SKM-1 treated with dmso at 0.1 percent for 144 hours (cell line): ENCODE measurements around the gene MAP3K2.
A peak's percentile ranks its signal among the peaks of the same experiment; 100 is the strongest.

ENCODE experiments used
- DNase-seq: peaks from one replicate; lab custom pipeline; 2025; ENCODE audit not compliant: unreplicated experiment; lab: John Stamatoyannopoulos, UW

MAP3K2 gene, protein sequence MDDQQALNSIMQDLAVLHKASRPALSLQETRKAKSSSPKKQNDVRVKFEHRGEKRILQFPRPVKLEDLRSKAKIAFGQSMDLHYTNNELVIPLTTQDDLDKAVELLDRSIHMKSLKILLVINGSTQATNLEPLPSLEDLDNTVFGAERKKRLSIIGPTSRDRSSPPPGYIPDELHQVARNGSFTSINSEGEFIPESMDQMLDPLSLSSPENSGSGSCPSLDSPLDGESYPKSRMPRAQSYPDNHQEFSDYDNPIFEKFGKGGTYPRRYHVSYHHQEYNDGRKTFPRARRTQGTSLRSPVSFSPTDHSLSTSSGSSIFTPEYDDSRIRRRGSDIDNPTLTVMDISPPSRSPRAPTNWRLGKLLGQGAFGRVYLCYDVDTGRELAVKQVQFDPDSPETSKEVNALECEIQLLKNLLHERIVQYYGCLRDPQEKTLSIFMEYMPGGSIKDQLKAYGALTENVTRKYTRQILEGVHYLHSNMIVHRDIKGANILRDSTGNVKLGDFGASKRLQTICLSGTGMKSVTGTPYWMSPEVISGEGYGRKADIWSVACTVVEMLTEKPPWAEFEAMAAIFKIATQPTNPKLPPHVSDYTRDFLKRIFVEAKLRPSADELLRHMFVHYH

GRCh38 chr2:127387655-127388422, at the start of gene MAP3K2:
TSS of gene MAP3K2 (minus strand) at chr2:127387975. CDS start at chr2:127343129, 44,846 bp downstream.
- peak; percentile 77 for DNase-seq

DNA sequence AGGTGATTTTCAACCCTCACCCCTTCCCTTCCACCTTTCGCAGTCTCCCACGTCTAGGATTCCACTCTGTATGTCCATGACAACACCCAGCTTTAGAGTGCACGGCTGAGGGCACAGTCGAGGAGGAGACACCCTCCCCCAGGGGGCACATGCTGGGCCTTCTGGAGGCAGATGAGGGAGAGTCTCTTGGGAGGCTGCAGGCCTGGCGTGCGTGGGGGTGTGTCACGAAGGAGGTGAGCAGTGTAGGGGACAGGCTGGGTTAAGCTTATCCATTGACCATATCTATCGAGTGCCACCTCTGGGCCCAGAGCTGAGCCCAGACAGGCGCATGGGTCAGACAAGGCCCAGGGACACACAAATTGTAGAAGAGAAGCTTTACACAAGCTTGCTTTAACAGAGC, 49.3 kb upstream of the MAP3K2 start:
- no peak for DNase-seq

DNA sequence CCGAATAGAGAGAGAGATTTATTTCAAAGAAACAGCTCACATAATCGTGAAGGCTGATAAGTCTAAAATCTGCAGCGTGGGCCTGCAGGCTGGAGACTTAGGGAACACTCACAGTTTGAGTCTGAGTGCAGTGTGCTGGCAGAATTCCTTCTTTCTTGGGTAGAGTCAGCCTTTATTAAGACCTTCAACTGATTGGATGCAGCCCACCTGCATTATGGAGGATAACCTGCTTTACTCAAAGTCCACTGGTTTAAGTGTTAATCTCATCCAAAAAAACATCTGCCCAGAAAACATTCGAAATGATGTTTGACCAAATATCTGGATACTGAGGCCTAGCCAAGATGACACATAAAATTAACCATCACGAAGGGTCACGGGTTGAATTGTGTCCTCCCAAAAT, 46.7 kb upstream of the MAP3K2 start:
- no peak for DNase-seq

DNA sequence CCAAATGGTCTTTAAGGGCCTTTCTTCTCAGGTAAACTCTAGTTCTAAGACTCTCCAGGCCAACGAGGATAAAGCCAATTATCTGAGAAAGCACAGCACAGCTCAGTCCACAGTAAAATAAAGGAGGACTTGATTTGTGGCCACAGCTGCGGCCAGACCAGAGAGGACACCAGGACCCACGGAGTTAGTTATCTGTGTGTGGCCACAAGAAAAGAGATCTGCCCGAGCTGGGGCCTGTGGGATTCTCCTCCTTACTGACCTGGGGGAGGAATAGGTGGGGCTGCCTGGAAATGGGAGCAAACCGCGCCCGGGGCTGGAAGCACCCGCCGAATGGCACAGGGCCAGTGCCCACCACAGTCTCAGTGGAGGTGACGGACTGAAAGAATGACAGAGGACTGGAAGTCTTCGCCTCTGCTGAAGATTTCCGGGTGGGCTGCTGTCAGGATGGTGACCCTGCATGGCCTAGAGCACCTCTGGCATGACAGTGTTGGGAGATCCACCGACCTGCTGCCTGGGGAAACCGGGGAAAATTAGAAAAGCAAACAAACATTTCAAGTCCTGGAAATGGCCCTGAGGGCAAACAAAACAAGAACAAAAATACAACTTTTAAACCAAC, 43.7 kb upstream of the MAP3K2 start:
- no peak for DNase-seq

DNA sequence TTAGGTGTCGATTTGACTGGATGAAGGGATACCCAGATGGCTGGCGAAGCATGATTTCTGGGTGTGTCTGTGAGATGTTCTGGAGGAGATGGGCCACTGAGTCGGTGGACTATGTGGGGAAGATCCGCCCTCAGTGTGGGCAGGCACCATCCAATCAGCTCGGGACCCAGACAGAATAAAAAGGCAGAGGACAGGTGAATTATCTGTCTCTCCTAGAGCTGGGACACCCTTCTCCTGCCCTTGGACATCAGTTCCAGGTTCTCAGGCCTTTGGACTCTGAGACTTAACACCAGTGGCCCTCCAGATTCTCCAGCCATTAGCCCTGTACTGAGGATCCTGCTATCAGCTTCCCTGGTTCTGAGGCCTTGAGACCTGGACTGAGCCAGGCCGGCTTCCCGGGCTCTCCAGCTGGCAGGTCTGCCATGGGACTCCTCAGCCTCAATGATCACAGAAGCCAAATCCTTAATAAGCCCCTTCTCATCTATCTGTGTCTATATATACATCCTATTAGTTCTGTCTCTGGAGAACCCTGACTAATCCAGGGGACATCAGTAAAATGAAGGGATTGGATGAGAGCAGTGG, 42.2 kb upstream of the MAP3K2 start:
- DNase-seq = no peak

GRCh38 chr2:127429291-127429690, 41.5 kb upstream of the MAP3K2 start:
- DNase-seq = no peak

DNA sequence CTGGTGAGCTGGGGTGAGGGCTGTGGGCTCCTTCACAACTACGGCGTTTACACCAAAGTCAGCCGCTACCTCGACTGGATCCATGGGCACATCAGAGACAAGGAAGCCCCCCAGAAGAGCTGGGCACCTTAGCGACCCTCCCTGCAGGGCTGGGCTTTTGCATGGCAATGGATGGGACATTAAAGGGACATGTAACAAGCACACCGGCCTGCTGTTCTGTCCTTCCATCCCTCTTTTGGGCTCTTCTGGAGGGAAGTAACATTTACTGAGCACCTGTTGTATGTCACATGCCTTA, 41.0 kb upstream of the MAP3K2 start:
- no peak for DNase-seq

DNA sequence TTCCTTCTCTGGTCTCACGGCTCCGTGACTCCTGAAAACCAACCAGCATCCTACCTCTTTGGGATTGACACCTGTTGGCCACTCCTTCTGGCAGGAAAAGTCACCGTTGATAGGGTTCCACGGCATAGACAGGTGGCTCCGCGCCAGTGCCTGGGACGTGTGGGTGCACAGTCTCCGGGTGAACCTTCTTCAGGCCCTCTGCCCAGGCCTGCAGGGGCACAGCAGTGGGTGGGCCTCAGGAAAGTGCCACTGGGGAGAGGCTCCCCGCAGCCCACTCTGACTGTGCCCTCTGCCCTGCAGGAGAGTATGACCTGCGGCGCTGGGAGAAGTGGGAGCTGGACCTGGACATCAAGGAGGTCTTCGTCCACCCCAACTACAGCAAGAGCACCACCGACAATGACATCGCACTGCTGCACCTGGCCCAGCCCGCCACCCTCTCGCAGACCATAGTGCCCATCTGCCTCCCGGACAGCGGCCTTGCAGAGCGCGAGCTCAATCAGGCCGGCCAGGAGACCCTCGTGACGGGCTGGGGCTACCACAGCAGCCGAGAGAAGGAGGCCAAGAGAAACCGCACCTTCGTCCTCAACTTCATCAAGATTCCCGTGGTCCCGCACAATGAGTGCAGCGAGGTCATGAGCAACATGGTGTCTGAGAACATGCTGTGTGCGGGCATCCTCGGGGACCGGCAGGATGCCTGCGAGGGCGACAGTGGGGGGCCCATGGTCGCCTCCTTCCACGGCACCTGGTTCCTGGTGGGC, 40.5 kb upstream of the MAP3K2 start:
- no peak for DNase-seq

GRCh38 chr2:127427376-127428056, 39.7 kb upstream of the MAP3K2 start:
- DNase-seq = no peak

DNA sequence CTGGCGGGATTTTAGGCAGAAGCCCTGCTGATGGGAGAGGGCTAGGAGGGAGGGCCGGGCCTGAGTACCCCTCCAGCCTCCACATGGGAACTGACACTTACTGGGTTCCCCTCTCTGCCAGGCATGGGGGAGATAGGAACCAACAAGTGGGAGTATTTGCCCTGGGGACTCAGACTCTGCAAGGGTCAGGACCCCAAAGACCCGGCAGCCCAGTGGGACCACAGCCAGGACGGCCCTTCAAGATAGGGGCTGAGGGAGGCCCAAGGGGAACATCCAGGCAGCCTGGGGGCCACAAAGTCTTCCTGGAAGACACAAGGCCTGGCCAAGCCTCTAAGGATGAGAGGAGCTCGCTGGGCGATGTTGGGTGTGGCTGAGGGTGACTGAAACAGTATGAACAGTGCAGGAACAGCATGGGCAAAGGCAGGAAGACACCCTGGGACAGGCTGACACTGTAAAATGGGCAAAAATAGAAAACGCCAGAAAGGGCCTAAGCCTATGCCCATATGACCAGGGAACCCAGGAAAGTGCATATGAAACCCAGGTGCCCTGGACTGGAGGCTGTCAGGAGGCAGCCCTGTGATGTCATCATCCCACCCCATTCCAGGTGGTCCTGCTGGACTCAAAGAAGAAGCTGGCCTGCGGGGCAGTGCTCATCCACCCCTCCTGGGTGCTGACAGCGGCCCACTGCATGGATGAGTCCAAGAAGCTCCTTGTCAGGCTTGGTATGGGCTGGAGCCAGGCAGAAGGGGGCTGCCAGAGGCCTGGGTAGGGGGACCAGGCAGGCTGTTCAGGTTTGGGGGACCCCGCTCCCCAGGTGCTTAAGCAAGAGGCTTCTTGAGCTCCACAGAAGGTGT, 39.0 kb upstream of the MAP3K2 start:
- DNase-seq = no peak

- DNase-seq = no peak
These were observed 38.0 kb upstream of the MAP3K2 start for GRCh38 chr2:127425540-127426490.

GRCh38 chr2:127424598-127425520, 37.1 kb upstream of the MAP3K2 start:
- DNase-seq = no peak

DNA sequence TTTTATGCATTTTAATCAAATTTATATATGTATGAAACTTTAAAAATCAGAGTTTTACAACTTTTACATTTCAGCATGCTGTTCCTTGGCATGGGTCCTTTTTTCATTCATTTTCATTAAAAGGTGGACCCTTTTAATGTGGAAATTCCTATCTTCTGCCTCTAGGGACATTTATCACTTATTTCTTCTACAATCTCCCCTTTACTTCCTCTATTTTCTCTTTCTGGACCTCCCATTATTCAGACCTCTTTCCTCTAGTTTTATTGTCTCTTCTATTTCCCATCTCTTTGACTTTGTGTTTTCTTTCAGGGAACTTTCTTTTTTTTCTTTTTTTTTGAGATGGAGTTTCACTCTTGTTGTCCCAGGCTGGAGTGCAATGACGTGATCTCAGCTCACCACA, 36.1 kb upstream of the MAP3K2 start:
- DNase-seq = peak; percentile 70

- DNase-seq = no peak
These were observed 35.7 kb upstream of the MAP3K2 start for GRCh38 chr2:127423478-127423843.

DNA sequence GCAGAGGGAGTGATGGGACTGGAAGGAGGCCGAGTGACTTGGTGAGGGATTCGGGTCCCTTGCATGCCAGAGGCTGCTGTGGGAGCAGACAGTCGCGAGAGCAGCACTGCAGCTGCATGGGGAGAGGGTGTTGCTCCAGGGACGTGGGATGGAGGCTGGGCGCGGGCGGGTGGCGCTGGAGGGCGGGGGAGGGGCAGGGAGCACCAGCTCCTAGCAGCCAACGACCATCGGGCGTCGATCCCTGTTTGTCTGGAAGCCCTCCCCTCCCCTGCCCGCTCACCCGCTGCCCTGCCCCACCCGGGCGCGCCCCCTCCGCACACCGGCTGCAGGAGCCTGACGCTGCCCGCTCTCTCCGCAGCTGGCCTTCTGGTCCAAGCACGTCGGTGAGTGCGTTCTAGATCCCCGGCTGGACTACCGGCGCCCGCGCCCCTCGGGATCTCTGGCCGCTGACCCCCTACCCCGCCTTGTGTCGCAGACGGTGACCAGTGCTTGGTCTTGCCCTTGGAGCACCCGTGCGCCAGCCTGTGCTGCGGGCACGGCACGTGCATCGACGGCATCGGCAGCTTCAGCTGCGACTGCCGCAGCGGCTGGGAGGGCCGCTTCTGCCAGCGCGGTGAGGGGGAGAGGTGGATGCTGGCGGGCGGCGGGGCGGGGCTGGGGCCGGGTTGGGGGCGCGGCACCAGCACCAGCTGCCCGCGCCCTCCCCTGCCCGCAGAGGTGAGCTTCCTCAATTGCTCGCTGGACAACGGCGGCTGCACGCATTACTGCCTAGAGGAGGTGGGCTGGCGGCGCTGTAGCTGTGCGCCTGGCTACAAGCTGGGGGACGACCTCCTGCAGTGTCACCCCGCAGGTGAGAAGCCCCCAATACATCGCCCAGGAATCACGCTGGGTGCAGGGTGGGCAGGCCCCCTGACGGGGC, 35.0 kb upstream of the MAP3K2 start:
- peak; percentile 61 for DNase-seq
